Measurements from ENCODE around the gene NLGN2. TPM values are rescaled to one million over a fixed set of nuclear protein-coding genes. Genes with fewer than 3 reads are reported as not detected.

NLGN2 gene
- total RNA-seq, 1 experiment from 2014 or later = 36.9 TPM

- Histone ChIP-seq H3K4me1 (ENCODE audit: insufficient read depth, low read length, poor library complexity, severe bottlenecking) (peaks cover 50% of the 10 kb centered on the region), H3K27me3 (replicated peaks; ENCODE audit: insufficient read depth, low read depth, low read length, poor library complexity) (no peaks in the 10 kb centered on the region), H3K9me3 (ENCODE audit: low read depth, low read length, poor library complexity, severe bottlenecking) (no peaks in the 10 kb centered on the region), H3K27ac (ENCODE audit: low read depth, low read length, poor library complexity, severe bottlenecking) (peak within 1 kb of the TSS; percentile 97), H3K36me3 (ENCODE audit: insufficient read depth, low read length, poor library complexity, severe bottlenecking) (no peaks in the 10 kb centered on the region), H3K4me3 (ENCODE audit: low read depth, low read length, poor library complexity, severe bottlenecking) (peak within 1 kb of the TSS; percentile 90)
- ChIA-PET POLR2A (ENCODE audit: low non-redundant PET) (no interaction called here), CTCF (interaction anchor here (0.7 kb wide), 1 partner anchor 121 kb away, joined by 3 read pairs; no protein-coding TSS in a partner anchor)
- DNase-seq (ENCODE audit: low spot score) = no peak
- no TSS peak for BruUV-seq (replicated peaks)
- TF ChIP-seq CTCF (conservative IDR thresholded peaks at IDR 0.05; ENCODE audit: low read depth, low read length) (no peak), EZH2 (IDR thresholded peaks at IDR 0.05; ENCODE audit: borderline replicate concordance, low read depth, low read length, poor library complexity, severe bottlenecking) (no peak)
- intact Hi-C loops (cut with micrococcal nuclease; ENCODE audit: unreplicated experiment) = loop anchor here (1.0 to 5.0 kb wide), 3 partner anchors 45 to 248 kb away; partner anchors contain the start of genes POLR2A, TMEM95, TP53 and WRAP53
Measured at GRCh38 chr17:7439462-7440112, 31.9 kb downstream of the NLGN2 start, which contains the start of gene FGF11. Gene FGF11, plus strand, starts transcription at chr17:7439512. Its CDS starts 109 bp downstream, at chr17:7439621.

GRCh38 chr17:7440113-7440833 is 32.6 kb downstream of the NLGN2 start:
- CTCF ChIA-PET = interaction anchor here (0.7 to 1.9 kb wide), 2 partner anchors 120 kb away, joined by 3 to 7 read pairs; no protein-coding TSS in a partner anchor
- intact Hi-C loops (cut with micrococcal nuclease; ENCODE audit: unreplicated experiment) = loop anchor here (1.0 kb wide), 1 partner anchor 44 kb away; the partner anchor contains the start of gene POLR2A
- TSS peak; percentile 53 for BruUV-seq (replicated peaks)

More at GRCh38 chr17:7440113-7440833, 32.6 kb downstream of the NLGN2 start:
- no peaks in the 10 kb centered on the region for H3K27me3 ChIP-seq (replicated peaks; ENCODE audit: insufficient read depth, low read depth, low read length, poor library complexity)
- H3K9me3 ChIP-seq (ENCODE audit: low read depth, low read length, poor library complexity, severe bottlenecking) = no peaks in the 10 kb centered on the region
- TF ChIP-seq CTCF (conservative IDR thresholded peaks at IDR 0.05; ENCODE audit: low read depth, low read length) (no peak), EZH2 (IDR thresholded peaks at IDR 0.05; ENCODE audit: borderline replicate concordance, low read depth, low read length, poor library complexity, severe bottlenecking) (no peak)
- DNase-seq (ENCODE audit: low spot score) = peak; percentile 84
- peak overlapping the region; percentile 97 for H3K27ac ChIP-seq (ENCODE audit: low read depth, low read length, poor library complexity, severe bottlenecking)
- H3K4me1 ChIP-seq (ENCODE audit: insufficient read depth, low read length, poor library complexity, severe bottlenecking) = peaks cover 55% of the 10 kb centered on the region
- H3K4me3 ChIP-seq (ENCODE audit: low read depth, low read length, poor library complexity, severe bottlenecking) = peak overlapping the region; percentile 90
- H3K36me3 ChIP-seq (ENCODE audit: insufficient read depth, low read length, poor library complexity, severe bottlenecking) = no peaks in the 10 kb centered on the region
- POLR2A ChIA-PET (ENCODE audit: low non-redundant PET) = interaction anchor here (0.6 kb wide), 2 partner anchors 14 to 246 kb away, joined by 3 to 13 read pairs; no protein-coding TSS in a partner anchor
